GM12891 (cell line): ENCODE measurements around the gene IRAK1BP1.
"Not testable (repeated sequence)": the region's sequence is repeated elsewhere in the genome, so short reads cannot be mapped to it uniquely, and the experiment has no call there.

Source experiments
- DNase-seq: peaks from one replicate; pipeline ENCODE4 v3.0.0; 2011; ENCODE audit warnings: low spot score; ENCODE audit not compliant: insufficient read length
- FAIRE-seq: peaks from 2 replicates; lab custom pipeline; 2011; peaks lifted over from hg19 to GRCh38; lab: Jason Lieb, UNC
- PAX5 ChIP-seq: IDR thresholded peaks from 2 replicates; pipeline ENCODE4 v1.6.1; 2011; ENCODE audit warnings: low read length, moderate library complexity, mild to moderate bottlenecking; ENCODE audit not compliant: insufficient read depth, severe bottlenecking
- POLR2A ChIP-seq: IDR thresholded peaks from 2 replicates; pipeline ENCODE4 v1.6.1; 2011; ENCODE audit warnings: low read depth, low read length, control low read depth
- POLR2AphosphoS5 ChIP-seq: IDR thresholded peaks from 2 replicates; pipeline ENCODE4 v1.6.1; 2011; ENCODE audit warnings: low read depth, low read length, control low read depth
- POU2F2 ChIP-seq: IDR thresholded peaks from 2 replicates; pipeline ENCODE4 v1.6.1; 2011; ENCODE audit warnings: low read depth, mild to moderate bottlenecking, control low read depth, low read length, moderate library complexity
- SPI1 ChIP-seq: IDR thresholded peaks from 2 replicates; pipeline ENCODE4 v1.6.1; 2011; ENCODE audit warnings: low read depth, low read length, control low read depth
- TAF1 ChIP-seq: IDR thresholded peaks from 2 replicates; pipeline ENCODE4 v1.6.1; 2011; ENCODE audit warnings: low read depth, low read length, control low read depth

The IRAK1BP1 gene

DNA sequence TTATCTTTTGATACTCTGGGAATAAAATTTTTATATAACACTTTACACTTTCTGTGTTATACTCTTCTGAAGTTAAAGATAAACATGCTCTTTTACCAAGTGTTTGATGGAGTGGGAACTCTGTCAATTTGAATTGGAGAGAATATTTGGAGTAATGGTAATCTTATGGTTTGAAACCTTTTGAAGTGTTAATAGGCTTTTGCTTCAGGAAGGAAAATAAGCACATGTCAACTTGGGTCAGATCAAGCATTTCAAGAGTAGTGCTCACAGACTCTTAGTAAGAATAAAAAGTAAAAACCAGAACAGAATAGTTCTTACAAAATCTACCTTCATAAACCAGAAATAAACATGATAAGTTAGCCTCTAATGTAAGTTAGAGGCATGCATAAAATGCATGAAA, 24.4 kb upstream of the IRAK1BP1 start:
- FAIRE-seq: no peak
- TF ChIP-seq POU2F2: no peak
- no peak for TF ChIP-seq TAF1
- TF ChIP-seq SPI1: no peak
- no peak for TF ChIP-seq POLR2AphosphoS5
- TF ChIP-seq POLR2A: no peak
- no peak for TF ChIP-seq PAX5
- no peak for DNase-seq

GRCh38 chr6:78844899-78845298, 22.5 kb upstream of the IRAK1BP1 start:
- TF ChIP-seq PAX5: no peak
- TF ChIP-seq POLR2A: no peak
- no peak for TF ChIP-seq POU2F2
- TF ChIP-seq POLR2AphosphoS5: no peak
- no peak for TF ChIP-seq TAF1
- no peak for TF ChIP-seq SPI1
- FAIRE-seq (no peak), DNase-seq (no peak)

GRCh38 chr6:78845567-78845966, 21.8 kb upstream of the IRAK1BP1 start:
- FAIRE-seq (no peak), DNase-seq (no peak)
- TF ChIP-seq TAF1: no peak
- TF ChIP-seq PAX5: no peak
- TF ChIP-seq SPI1: no peak
- no peak for TF ChIP-seq POLR2A
- no peak for TF ChIP-seq POU2F2
- TF ChIP-seq POLR2AphosphoS5: no peak

GRCh38 chr6:78850621-78851020, 16.7 kb upstream of the IRAK1BP1 start:
- no peak for FAIRE-seq
- TF ChIP-seq SPI1 (no peak), POU2F2 (no peak), POLR2A (no peak), TAF1 (no peak), POLR2AphosphoS5 (no peak), PAX5 (no peak)
- no peak for DNase-seq

- no peak for FAIRE-seq
- TF ChIP-seq POLR2AphosphoS5 (no peak), POLR2A (no peak), PAX5 (no peak), TAF1 (no peak), SPI1 (no peak), POU2F2 (no peak)
Observed at GRCh38 chr6:78851156-78851555, 16.2 kb upstream of the IRAK1BP1 start.

GRCh38 chr6:78854546-78854945, 12.8 kb upstream of the IRAK1BP1 start:
- DNase-seq (no peak), FAIRE-seq (no peak)
- TF ChIP-seq POLR2AphosphoS5 (no peak), SPI1 (no peak), POU2F2 (no peak), TAF1 (no peak), POLR2A (no peak), PAX5 (no peak)

More at GRCh38 chr6:78851156-78851555, 16.2 kb upstream of the IRAK1BP1 start:
- no peak for DNase-seq

DNA sequence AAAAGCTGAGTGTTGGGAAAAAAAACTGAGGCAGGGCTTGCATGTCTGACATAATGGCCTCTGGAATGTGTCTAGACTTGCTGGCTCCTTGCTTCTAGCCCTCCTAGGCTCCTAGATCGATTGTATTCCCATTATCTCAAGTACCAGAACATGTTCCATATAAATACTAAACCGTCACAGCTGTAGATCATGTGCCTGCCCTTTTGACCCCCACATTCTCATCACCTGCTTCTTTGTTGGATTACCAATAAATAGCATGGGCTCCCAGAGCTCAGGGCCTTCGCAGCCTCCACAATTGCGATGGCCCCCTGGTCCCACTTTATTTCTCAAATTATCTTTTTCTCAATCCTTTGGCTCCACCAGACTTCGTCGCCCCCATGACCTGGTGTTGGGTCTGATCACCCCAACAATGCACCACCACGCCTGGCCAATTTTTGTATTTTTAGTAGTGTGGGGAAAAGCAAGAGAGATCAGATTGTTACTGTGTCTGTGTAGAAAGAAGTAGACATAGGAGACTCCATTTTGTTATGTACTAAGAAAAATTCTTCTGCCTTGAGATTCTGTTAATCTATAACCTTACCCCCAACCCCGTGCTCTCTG, 8.9 kb upstream of the IRAK1BP1 start:
- FAIRE-seq, DNase-seq: not testable (repeated sequence)

DNA sequence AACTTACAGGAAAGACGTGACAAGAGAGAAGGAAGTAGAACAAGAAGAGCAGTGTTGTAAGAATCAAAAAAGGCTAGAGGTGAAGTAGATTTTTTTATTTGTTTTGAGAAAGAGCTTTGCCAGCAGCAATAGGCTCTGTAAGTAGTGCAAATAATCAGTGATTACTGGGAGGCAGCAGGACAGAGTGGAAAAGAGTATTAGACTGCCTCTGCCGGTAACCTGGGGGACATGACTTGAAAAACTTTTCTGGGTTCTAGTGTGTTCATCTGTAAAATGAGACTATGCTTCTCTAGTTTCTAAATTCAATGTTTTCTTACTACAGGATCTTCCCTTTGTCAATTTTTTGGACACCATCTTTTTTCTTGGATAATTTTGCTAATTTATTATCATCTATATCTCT, 5.8 kb upstream of the IRAK1BP1 start:
- DNase-seq: no peak
- TF ChIP-seq PAX5: no peak
- TF ChIP-seq SPI1: no peak
- no peak for TF ChIP-seq POU2F2
- TF ChIP-seq TAF1: no peak
- TF ChIP-seq POLR2AphosphoS5: no peak
- no peak for TF ChIP-seq POLR2A
- no peak for FAIRE-seq

GRCh38 chr6:78863576-78863975, 3.8 kb upstream of the IRAK1BP1 start:
- TF ChIP-seq POU2F2 (no peak), PAX5 (no peak), POLR2A (no peak), SPI1 (no peak), TAF1 (no peak), POLR2AphosphoS5 (no peak)
- FAIRE-seq (no peak), DNase-seq (no peak)

DNA sequence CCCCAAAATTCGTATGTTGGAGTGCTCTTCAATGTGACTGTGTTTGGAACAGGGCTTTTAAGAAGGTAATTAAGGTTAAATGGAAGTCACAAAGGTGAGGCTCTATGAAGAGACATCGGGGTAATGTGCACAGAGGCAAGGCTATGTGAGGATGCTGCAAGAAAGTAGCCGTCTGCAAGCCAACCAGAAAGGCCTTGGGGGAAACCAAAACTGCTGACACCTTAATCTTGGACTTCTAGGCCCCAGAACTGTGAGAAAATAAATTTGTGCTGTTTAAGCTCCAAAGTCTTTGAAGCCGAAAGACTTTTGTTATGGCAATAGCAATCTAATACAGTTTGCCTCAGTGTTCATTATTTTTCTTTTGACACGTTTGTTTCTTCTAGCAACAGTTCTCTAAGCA, 2.4 kb upstream of the IRAK1BP1 start:
- DNase-seq: no peak
- TF ChIP-seq PAX5: no peak
- TF ChIP-seq POU2F2: no peak
- TF ChIP-seq SPI1: no peak
- no peak for TF ChIP-seq POLR2A
- TF ChIP-seq POLR2AphosphoS5: no peak
- TF ChIP-seq TAF1: no peak
- no peak for FAIRE-seq
